ENCODE data around the gene MFAP2. TPM values are rescaled to one million over a fixed set of nuclear protein-coding genes. Genes with fewer than 3 reads are reported as not detected.

The MFAP2 gene
- total and polyA plus RNA-seq, 2 donors from 2014 or later = 7.2 to 8.2 TPM

GRCh38 chr1:17023102-17023501 lies 42.7 kb upstream of the MFAP2 start:
- TF ChIP-seq, protein P1, sequence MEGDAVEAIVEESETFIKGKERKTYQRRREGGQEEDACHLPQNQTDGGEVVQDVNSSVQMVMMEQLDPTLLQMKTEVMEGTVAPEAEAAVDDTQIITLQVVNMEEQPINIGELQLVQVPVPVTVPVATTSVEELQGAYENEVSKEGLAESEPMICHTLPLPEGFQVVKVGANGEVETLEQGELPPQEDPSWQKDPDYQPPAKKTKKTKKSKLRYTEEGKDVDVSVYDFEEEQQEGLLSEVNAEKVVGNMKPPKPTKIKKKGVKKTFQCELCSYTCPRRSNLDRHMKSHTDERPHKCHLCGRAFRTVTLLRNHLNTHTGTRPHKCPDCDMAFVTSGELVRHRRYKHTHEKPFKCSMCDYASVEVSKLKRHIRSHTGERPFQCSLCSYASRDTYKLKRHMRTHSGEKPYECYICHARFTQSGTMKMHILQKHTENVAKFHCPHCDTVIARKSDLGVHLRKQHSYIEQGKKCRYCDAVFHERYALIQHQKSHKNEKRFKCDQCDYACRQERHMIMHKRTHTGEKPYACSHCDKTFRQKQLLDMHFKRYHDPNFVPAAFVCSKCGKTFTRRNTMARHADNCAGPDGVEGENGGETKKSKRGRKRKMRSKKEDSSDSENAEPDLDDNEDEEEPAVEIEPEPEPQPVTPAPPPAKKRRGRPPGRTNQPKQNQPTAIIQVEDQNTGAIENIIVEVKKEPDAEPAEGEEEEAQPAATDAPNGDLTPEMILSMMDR (IDR thresholded peaks at IDR 0.05; ENCODE audit: borderline replicate concordance, extremely low read depth, insufficient read depth) = no peak
- no peak for FAIRE-seq
- Histone ChIP-seq H3K27me3 (ENCODE audit: control insufficient read depth, insufficient read depth, low read length) (no peaks in the 10 kb centered on the region), H3K9ac (ENCODE audit: low read length in 3 of 3) (no peak overlapping the region), H3K36me3 (ENCODE audit: control insufficient read depth in 2 of 3, insufficient read depth in 3 of 3, low read length in 3 of 3) (peaks cover 10 to 86% (median 68%) of the 10 kb centered on the region in 3 donors), H3K4me1 (ENCODE audit: control insufficient read depth in 2 of 3, insufficient read depth in 2 of 3, low read depth in 1 of 3, low read length in 3 of 3) (peaks cover 0 to 2% (median 0%) of the 10 kb centered on the region in 3 donors), H3K9me3 (ENCODE audit: control insufficient read depth in 2 of 3, insufficient read depth in 1 of 3, low read length in 3 of 3) (no peaks in the 10 kb centered on the region), H3K4me3 (ENCODE audit: low read length in 3 of 3) (no peak overlapping the region), H3K27ac (ENCODE audit: low read depth in 2 of 2, low read length in 2 of 2) (no peak overlapping the region)
- intact Hi-C loops (cut with DNase I) = no loop called here
- DNase-seq = peak in 2 of 5 donors; percentile 16 to 44

- no peaks in the 10 kb centered on the region for H3K27me3 ChIP-seq (ENCODE audit: control insufficient read depth, insufficient read depth, low read length)
- H3K27ac ChIP-seq (ENCODE audit: low read depth in 2 of 2, low read length in 2 of 2) = no peak overlapping the region
- H3K9ac ChIP-seq (ENCODE audit: low read length in 3 of 3) = no peak overlapping the region
- FAIRE-seq (no peak), DNase-seq (peak in 1 of 5 donors; percentile 4)
- no peaks in the 10 kb centered on the region for H3K9me3 ChIP-seq (ENCODE audit: control insufficient read depth in 2 of 3, insufficient read depth in 1 of 3, low read length in 3 of 3)
- peaks cover 0 to 2% (median 0%) of the 10 kb centered on the region in 3 donors for H3K4me1 ChIP-seq (ENCODE audit: control insufficient read depth in 2 of 3, insufficient read depth in 2 of 3, low read depth in 1 of 3, low read length in 3 of 3)
- H3K36me3 ChIP-seq (ENCODE audit: control insufficient read depth in 2 of 3, insufficient read depth in 3 of 3, low read length in 3 of 3) = peaks cover 4 to 77% (median 56%) of the 10 kb centered on the region in 3 donors
- TF ChIP-seq, protein P1 (IDR thresholded peaks at IDR 0.05; ENCODE audit: borderline replicate concordance, extremely low read depth, insufficient read depth) = no peak
- intact Hi-C loops (cut with DNase I) = no loop called here
- no peak overlapping the region for H3K4me3 ChIP-seq (ENCODE audit: low read length in 3 of 3)
Observed at GRCh38 chr1:17021896-17022295, 41.5 kb upstream of the MFAP2 start.

DNA sequence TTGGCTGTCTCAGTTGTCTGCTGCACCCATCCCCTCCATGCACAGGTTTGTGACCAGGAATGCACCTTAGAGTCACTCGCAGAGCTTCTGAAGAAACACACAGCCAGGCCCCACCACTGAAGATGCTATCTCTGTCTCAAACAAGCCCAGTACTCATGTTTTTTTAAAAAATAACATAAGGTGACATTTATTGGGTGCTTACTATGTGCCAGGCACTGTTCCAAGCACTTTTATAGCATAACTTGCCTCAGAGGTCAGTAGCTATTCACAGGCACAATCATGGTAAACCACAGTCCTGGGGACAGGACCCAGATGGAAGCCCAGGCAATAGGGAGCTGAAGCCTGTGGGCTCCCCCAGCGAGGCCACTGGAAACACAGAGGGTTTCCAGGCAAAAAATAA lies 40.1 kb upstream of the MFAP2 start:
- Histone ChIP-seq H3K36me3 (ENCODE audit: control insufficient read depth in 2 of 3, insufficient read depth in 3 of 3, low read length in 3 of 3) (peaks cover 4 to 67% (median 55%) of the 10 kb centered on the region in 3 donors), H3K4me1 (ENCODE audit: control insufficient read depth in 2 of 3, insufficient read depth in 2 of 3, low read depth in 1 of 3, low read length in 3 of 3) (peaks cover 0 to 6% (median 2%) of the 10 kb centered on the region in 3 donors), H3K27me3 (ENCODE audit: control insufficient read depth, insufficient read depth, low read length) (no peaks in the 10 kb centered on the region), H3K9ac (ENCODE audit: low read length in 3 of 3) (no peak overlapping the region), H3K27ac (ENCODE audit: low read depth in 2 of 2, low read length in 2 of 2) (no peak overlapping the region), H3K4me3 (ENCODE audit: low read length in 3 of 3) (no peak overlapping the region), H3K9me3 (ENCODE audit: control insufficient read depth in 2 of 3, insufficient read depth in 1 of 3, low read length in 3 of 3) (no peaks in the 10 kb centered on the region)
- DNase-seq (peak in 1 of 5 donors; percentile 7), FAIRE-seq (no peak)
- intact Hi-C loops (cut with DNase I) = no loop called here
- TF ChIP-seq, protein P1 (IDR thresholded peaks at IDR 0.05; ENCODE audit: borderline replicate concordance, extremely low read depth, insufficient read depth) = no peak

DNA sequence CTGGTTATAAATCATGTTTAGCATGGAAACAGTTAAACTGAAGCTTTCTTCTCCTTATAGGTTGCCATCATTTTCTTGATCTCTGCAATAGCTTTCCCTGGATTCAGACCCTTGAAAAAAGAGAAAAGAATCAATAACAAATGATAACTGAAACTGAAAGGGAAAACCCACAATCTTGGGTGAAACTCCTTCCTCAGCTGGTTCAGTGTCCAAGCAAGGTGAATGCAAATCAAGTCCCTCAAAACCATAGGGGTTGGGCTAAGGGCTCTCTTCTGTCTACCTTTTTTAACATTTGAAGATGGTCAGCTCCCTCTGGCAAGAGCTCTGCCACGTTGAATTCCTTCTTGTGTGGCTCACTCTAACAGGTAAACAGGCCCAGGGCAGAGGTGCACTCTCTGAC lies 38.4 kb upstream of the MFAP2 start:
- intact Hi-C loops (cut with DNase I) = no loop called here
- Histone ChIP-seq H3K4me1 (ENCODE audit: control insufficient read depth in 2 of 3, insufficient read depth in 2 of 3, low read depth in 1 of 3, low read length in 3 of 3) (peaks cover 0 to 6% (median 2%) of the 10 kb centered on the region in 3 donors), H3K9ac (ENCODE audit: low read length in 3 of 3) (no peak overlapping the region), H3K36me3 (ENCODE audit: control insufficient read depth in 2 of 3, insufficient read depth in 3 of 3, low read length in 3 of 3) (peaks cover 4 to 55% (median 47%) of the 10 kb centered on the region in 3 donors), H3K4me3 (ENCODE audit: low read length in 3 of 3) (no peak overlapping the region), H3K27me3 (ENCODE audit: control insufficient read depth, insufficient read depth, low read length) (no peaks in the 10 kb centered on the region), H3K9me3 (ENCODE audit: control insufficient read depth in 2 of 3, insufficient read depth in 1 of 3, low read length in 3 of 3) (no peaks in the 10 kb centered on the region), H3K27ac (ENCODE audit: low read depth in 2 of 2, low read length in 2 of 2) (no peak overlapping the region)
- FAIRE-seq = no peak
- no peak for DNase-seq
- TF ChIP-seq, protein P1 (IDR thresholded peaks at IDR 0.05; ENCODE audit: borderline replicate concordance, extremely low read depth, insufficient read depth) = no peak

All from kidney (tissue), 14 donors.